IPS-20b (cell line): Measurements from ENCODE around the gene ANO2.

Experiments
- H3K27ac ChIP-seq: one replicate; pipeline ENCODE4 v1.5.1; 2013; ENCODE audit warnings: low read length
- H3K27me3 ChIP-seq: 2 replicates; pipeline ENCODE4 v1.6.1; 2013; ENCODE audit warnings: mild to moderate bottlenecking, low read length, inconsistent platforms; ENCODE audit not compliant: insufficient read depth
- H3K36me3 ChIP-seq: 2 replicates; pipeline ENCODE4 v1.6.1; 2013; ENCODE audit warnings: low read depth, mild to moderate bottlenecking, inconsistent platforms, low read length, moderate library complexity; ENCODE audit not compliant: insufficient read depth
- H3K4me1 ChIP-seq: 2 replicates; pipeline ENCODE4 v1.6.1; 2013; ENCODE audit warnings: mild to moderate bottlenecking, control low read depth, inconsistent platforms, low read length, moderate library complexity; ENCODE audit not compliant: insufficient read depth
- H3K4me3 ChIP-seq: 2 replicates; pipeline ENCODE4 v1.5.1; 2013; ENCODE audit warnings: mild to moderate bottlenecking, low read length, inconsistent platforms
- H3K9ac ChIP-seq: 2 replicates; pipeline ENCODE4 v1.6.1; 2013; ENCODE audit warnings: low read depth, mild to moderate bottlenecking, inconsistent platforms, low read length, moderate library complexity
- H3K9me3 ChIP-seq: 2 replicates; pipeline ENCODE4 v1.6.1; 2013; ENCODE audit warnings: mild to moderate bottlenecking, low read depth, low read length, inconsistent platforms; ENCODE audit not compliant: insufficient read depth

ANO2 gene

DNA sequence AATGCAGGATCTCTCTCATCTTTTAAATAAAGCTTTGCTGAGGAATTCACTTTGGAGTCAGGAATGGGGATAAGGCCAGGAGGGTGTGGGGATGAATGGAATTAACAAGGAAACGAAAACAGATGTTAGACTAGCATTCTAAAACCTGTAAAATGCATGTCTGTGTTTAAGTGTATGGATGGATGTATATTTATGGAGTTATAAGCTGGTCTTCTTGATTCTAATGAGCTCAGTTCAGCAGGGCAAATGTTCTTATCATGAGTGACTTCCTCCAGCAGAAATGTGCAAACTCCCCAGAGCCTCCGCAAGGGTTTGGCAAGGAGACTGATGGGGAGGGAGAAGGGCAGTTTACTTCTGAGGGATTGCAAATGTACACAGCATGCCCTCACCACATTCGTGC, 364.0 kb downstream of the ANO2 start:
- Histone ChIP-seq H3K36me3 (no peaks in the 10 kb centered on the region), H3K4me3 (no peak overlapping the region), H3K9me3 (no peaks in the 10 kb centered on the region), H3K27ac (no peak overlapping the region), H3K4me1 (peaks cover 4% of the 10 kb centered on the region), H3K9ac (no peak overlapping the region), H3K27me3 (no peaks in the 10 kb centered on the region)

- Histone ChIP-seq H3K27ac (no peak overlapping the region), H3K9me3 (no peaks in the 10 kb centered on the region), H3K9ac (no peak overlapping the region), H3K27me3 (no peaks in the 10 kb centered on the region), H3K36me3 (no peaks in the 10 kb centered on the region), H3K4me3 (no peak overlapping the region), H3K4me1 (no peaks in the 10 kb centered on the region)
Measured at GRCh38 chr12:5578775-5579174, 366.3 kb downstream of the ANO2 start.

DNA sequence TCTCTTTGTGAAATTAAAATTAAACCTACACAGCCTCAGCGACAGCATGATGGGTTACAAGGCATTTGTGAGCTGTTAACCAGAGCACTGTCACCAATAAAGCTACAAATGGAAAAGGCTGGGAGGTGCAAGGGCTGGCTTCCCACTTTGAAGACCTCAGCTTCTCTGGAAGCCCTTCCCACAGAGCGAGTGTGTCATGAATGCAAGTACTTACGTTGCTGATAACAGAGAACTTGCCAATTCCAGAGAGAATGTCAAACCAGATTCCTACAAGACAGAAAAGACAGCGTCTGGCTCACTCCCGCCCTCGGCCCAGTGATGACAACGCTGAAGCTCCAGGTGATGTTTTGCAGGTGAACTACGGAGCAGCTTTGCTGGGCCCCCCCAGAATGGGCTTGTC, 367.3 kb downstream of the ANO2 start:
- Histone ChIP-seq H3K27ac (no peak overlapping the region), H3K27me3 (no peaks in the 10 kb centered on the region)

DNA sequence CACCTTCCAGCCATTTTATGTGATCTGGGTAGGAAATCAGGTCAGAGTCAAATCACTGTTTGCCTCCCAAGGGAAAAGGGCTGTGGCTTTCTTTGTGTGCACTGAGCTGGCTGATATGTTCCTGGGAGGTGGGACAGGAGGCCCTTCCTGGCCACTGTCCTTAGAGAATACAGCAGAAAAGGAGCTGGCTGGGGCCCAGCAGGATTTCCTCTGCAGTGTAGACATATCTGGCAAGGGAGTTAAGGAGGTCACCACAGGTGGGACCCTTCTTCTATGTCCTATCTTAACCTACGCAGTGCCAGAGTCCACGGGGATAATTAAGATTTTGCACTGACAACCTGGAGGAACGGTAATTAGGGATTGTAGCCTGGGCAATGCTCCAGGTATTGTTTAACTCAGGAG, 367.8 kb downstream of the ANO2 start:
- no peak overlapping the region for H3K27ac ChIP-seq
- H3K4me3 ChIP-seq, result no peak overlapping the region
- no peaks in the 10 kb centered on the region for H3K27me3 ChIP-seq
- no peak overlapping the region for H3K9ac ChIP-seq
- H3K9me3 ChIP-seq, result no peaks in the 10 kb centered on the region
- H3K4me1 ChIP-seq, result no peaks in the 10 kb centered on the region
- H3K36me3 ChIP-seq, result no peaks in the 10 kb centered on the region

More for the DNA sequence above, 367.3 kb downstream of the ANO2 start:
- H3K9ac ChIP-seq, result no peak overlapping the region
- no peaks in the 10 kb centered on the region for H3K4me1 ChIP-seq
- H3K36me3 ChIP-seq, result no peaks in the 10 kb centered on the region
- no peaks in the 10 kb centered on the region for H3K9me3 ChIP-seq
- H3K4me3 ChIP-seq, result no peak overlapping the region

GRCh38 chr12:5575987-5576386, 369.1 kb downstream of the ANO2 start:
- Histone ChIP-seq H3K9ac (no peak overlapping the region), H3K27me3 (no peaks in the 10 kb centered on the region), H3K36me3 (no peaks in the 10 kb centered on the region), H3K4me3 (no peak overlapping the region), H3K4me1 (no peaks in the 10 kb centered on the region), H3K27ac (no peak overlapping the region), H3K9me3 (no peaks in the 10 kb centered on the region)

DNA sequence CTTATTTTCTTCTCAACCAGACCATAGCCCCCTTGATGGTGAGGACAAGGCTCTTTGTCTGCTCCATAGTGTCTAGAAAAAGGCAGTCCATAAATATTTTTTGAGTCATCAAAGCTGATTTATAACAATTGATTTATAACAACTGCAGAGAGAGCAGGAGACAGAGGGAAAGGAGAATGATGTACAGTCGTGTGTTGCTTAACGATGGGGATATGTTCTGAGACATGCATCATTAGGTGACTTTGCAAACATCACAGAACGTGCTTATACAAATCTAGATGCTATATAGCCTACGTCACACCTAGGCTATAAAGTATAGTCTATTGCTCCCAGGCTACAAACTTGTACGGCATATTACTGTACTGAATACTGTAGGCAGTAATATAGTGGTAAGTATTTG, 369.8 kb downstream of the ANO2 start:
- Histone ChIP-seq H3K4me3 (no peak overlapping the region), H3K36me3 (no peaks in the 10 kb centered on the region), H3K4me1 (no peaks in the 10 kb centered on the region), H3K27me3 (no peaks in the 10 kb centered on the region), H3K9ac (no peak overlapping the region), H3K27ac (no peak overlapping the region), H3K9me3 (no peaks in the 10 kb centered on the region)

DNA sequence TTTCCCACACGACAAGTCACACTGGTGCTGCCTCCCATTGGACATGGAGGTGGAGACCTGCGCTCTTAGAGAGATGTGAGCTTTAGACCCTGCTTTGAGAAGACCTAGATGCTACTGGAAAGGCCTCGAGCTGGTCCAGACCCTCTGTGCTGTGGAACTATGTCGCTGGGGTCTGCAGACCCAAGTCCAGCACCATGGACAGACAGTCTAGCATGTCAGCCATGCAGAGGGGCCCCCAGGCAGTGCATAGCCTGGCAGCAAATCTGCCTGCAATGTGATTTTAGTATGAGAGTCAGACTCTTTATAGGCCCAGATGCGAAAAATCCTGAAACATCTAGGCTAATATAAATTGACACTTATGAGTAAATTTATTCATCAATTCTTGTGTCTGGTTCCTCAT, 371.7 kb downstream of the ANO2 start:
- Histone ChIP-seq H3K36me3 (no peaks in the 10 kb centered on the region), H3K27me3 (no peaks in the 10 kb centered on the region), H3K9ac (no peak overlapping the region), H3K27ac (no peak overlapping the region), H3K4me1 (no peaks in the 10 kb centered on the region), H3K4me3 (no peak overlapping the region), H3K9me3 (no peaks in the 10 kb centered on the region)

DNA sequence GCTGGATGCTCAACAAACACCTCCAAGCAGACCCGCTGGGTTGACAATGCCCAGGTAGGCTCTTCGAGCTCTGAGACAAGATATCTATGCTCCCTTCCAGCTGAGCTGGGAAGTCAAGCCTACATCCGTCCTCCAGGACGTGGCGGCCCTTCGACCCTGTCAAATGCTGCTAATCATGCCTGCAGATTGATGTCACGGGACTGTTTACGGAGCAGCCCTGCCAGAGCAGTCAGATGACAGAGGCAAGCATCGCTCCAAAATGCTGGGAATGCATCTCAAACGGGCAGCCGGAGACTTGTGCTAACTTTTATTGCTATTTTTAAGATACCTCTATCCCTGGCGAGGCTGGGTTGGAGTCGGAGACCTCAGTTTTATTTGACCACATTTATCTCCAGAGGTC, 373.9 kb downstream of the ANO2 start:
- Histone ChIP-seq H3K9me3 (no peaks in the 10 kb centered on the region), H3K4me1 (no peaks in the 10 kb centered on the region), H3K27ac (no peak overlapping the region), H3K27me3 (no peaks in the 10 kb centered on the region), H3K36me3 (no peaks in the 10 kb centered on the region), H3K9ac (no peak overlapping the region), H3K4me3 (no peak overlapping the region)

- Histone ChIP-seq H3K4me1 (no peaks in the 10 kb centered on the region), H3K27me3 (no peaks in the 10 kb centered on the region), H3K9ac (no peak overlapping the region), H3K4me3 (no peak overlapping the region), H3K9me3 (no peaks in the 10 kb centered on the region), H3K27ac (no peak overlapping the region), H3K36me3 (no peaks in the 10 kb centered on the region)
Measured at GRCh38 chr12:5570416-5570815, 374.6 kb downstream of the ANO2 start.

GRCh38 chr12:5568325-5568981, 376.6 kb downstream of the ANO2 start:
- no peaks in the 10 kb centered on the region for H3K36me3 ChIP-seq
- H3K9me3 ChIP-seq, result no peaks in the 10 kb centered on the region
- H3K4me1 ChIP-seq, result no peaks in the 10 kb centered on the region
- no peaks in the 10 kb centered on the region for H3K27me3 ChIP-seq
- H3K4me3 ChIP-seq, result no peak overlapping the region
- H3K27ac ChIP-seq, result no peak overlapping the region
- H3K9ac ChIP-seq, result no peak overlapping the region

DNA sequence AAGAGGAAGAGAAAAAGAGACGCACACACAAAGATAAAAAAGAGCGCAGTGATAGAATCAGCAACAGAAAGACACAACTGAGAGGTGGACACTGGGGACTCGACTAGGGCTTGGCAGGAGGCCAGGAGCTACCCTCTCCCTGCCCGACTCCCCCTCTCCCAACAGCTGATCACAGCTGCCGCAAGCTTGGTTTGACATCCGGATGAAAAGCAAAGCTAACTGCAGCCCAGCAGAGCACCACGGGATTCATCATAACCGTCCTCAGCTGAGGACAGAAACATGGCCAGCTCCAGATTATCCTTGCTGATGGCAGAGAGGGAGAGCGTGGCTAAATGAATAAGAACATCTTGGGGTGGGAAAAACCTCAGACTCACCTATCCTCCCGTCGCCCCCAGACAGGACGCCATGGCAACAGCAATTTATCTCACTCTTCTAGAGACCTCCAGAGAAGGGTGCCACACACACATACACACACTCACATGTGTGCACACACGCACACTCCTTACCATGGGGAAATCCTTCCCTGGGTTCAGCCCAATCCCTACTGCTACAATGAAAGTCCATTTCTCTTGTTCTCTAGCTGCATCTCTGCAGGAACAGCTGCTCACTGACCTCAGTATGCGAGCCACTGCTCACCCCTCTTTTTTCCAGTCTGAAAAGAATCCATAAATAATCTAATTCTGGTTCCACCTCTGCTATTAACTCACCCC, 377.9 kb downstream of the ANO2 start:
- no peak overlapping the region for H3K27ac ChIP-seq

DNA sequence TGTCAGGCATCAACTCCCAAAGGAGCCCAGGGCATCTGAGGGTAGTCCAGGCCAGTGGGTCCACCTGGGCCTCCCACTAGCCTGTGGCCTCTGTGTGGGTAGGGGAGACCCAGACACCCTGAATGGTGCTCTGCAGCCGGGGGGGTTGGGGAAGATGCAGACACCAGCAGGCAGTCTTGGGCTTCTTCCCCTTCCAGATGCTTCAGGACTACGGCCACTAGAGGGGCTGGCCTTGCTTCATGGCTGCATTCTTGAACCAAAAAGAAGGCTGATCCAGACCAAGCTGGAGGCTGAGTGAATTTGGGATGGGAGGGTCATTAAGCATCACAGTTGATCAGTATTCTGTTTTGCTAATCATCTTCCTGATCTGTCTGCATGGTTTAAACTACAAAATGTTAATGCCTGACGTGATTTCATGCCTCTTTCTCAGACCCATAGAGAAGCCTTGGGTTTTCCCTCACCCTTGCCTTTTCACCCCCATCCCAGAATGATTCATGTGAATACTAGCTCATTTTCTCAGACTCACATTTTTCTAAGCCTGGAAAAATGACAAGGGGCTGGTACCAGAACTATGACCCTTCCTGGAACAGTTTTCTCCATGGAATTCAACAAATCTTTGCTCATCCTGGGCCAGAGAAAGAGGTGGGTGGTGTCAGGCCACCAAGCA, 379.0 kb downstream of the ANO2 start:
- Histone ChIP-seq H3K27ac (no peak overlapping the region), H3K9ac (no peak overlapping the region), H3K4me1 (no peaks in the 10 kb centered on the region), H3K27me3 (no peaks in the 10 kb centered on the region), H3K4me3 (no peak overlapping the region), H3K9me3 (no peaks in the 10 kb centered on the region), H3K36me3 (no peaks in the 10 kb centered on the region)

More for the DNA sequence above, 377.9 kb downstream of the ANO2 start:
- Histone ChIP-seq H3K9ac (no peak overlapping the region), H3K4me1 (no peaks in the 10 kb centered on the region), H3K27me3 (no peaks in the 10 kb centered on the region), H3K4me3 (no peak overlapping the region), H3K36me3 (no peaks in the 10 kb centered on the region), H3K9me3 (no peaks in the 10 kb centered on the region)
